Right lobe of liver (tissue), 6 donors: ENCODE results near the gene DYNC2H1. TPM values are rescaled to one million over a fixed set of nuclear protein-coding genes. Genes with fewer than 3 reads are reported as not detected.

ENCODE experiments used
- ATAC-seq, 4 donors: fragments of 200-7000 bp; cut with Tn5 transposase; one replicate each; pipeline ENCODE4 v1.9.1; 2020; ENCODE audit warnings: mild to moderate bottlenecking in 4 of 4, moderate library complexity in 4 of 4
- DNase-seq, 3 donors: peaks; one replicate each; pipeline ENCODE4 v3.0.0-alpha.2; 2020
- H3K27ac ChIP-seq, 3 donors: fragments of 200-600 bp; one replicate each; pipeline ENCODE4 v1.8.0; 2022
- H3K27me3 ChIP-seq, 2 donors: fragments of 200-600 bp; one replicate each; pipeline ENCODE4 v1.8.0; 2022
- H3K36me3 ChIP-seq, 4 donors: fragments of 200-600 bp; sonication (generic) in 1 of 4; one replicate each; pipeline versions ENCODE4 v1.5.1 to v1.8.0; 2017 to 2022; ENCODE audit warnings: control low read depth in 1 of 4
- H3K4me1 ChIP-seq, 4 donors: fragments of 200-600 bp; sonication (generic) in 1 of 4; one replicate each; pipeline versions ENCODE4 v1.5.1 to v1.8.0; 2017 to 2022; ENCODE audit warnings: control low read depth in 1 of 4
- H3K4me3 ChIP-seq, 3 donors: fragments of 200-600 bp; one replicate each; pipeline ENCODE4 v1.8.0; 2022
- H3K9me3 ChIP-seq, 4 donors: fragments of 200-600 bp; sonication (generic) in 1 of 4; one replicate each; pipeline versions ENCODE4 v1.5.1 to v1.8.0; 2017 to 2022; ENCODE audit warnings: control low read depth in 1 of 4
- POLR2A ChIP-seq: fragments of 450-650 bp; IDR thresholded peaks from one replicate; pipeline ENCODE4 v1.6.1; 2017; ENCODE audit warnings: antibody characterized with exemption, mild to moderate bottlenecking
- WGBS: methylation state at CpG from one replicate; pipeline ENCODE4 v1.1.6; 2018; ENCODE audit warnings: low coverage, low lambda C conversion rate; ENCODE audit not compliant: insufficient coverage; ENCODE audit errors: missing lambda C conversion rate; 5-methylcytosine and 5-hydroxymethylcytosine counted together
- intact Hi-C, 2 donors: fragments of 100-400 bp; cut with DNase I; formaldehyde crosslinking; loops; one replicate each; pipeline versions ENCODE4 v1.11.2 to v1.14.1; 2022
- total RNA-seq, 6 experiments: library from RNA; depleted of rRNA in 2 of 6; stranded (reverse); fragments of >200 nt in 2 of 6; fragmentation: NEBNext Ultra II Directional in 3 of 6; extraction: Animal tissue kit (Norgen Biotek cat#: 25700) in 3 of 6; gene quantifications; one replicate each; pipeline versions ENCODE4 v1.1.0 to v1.2.4, GENCODE V29; 2016 to 2023
- TF ChIP-seq, protein P1 (sequence below), 4 donors: fragments of 200-600 bp in 3 of 4; fragments of 450-650 bp in 1 of 4; IDR thresholded peaks; one replicate each; pipeline versions ENCODE4 v1.5.1 to v1.8.0; 2016 to 2022; ENCODE audit warnings: antibody characterized with exemption in 4 of 4, mild to moderate bottlenecking in 2 of 4
- donor health status: DM: no; HTN: yes; CAD: no.
- donor health status: DM: no; HTN: no; CAD: no.
- donor health status: DM: no; HTN: no; CAD: no.
- donor health status: DM: no; HTN: yes; CAD: no.
- donor health status: DM: no; HTN: yes; CAD: no.

DYNC2H1 gene
- total RNA-seq, 6 experiments from 2014 or later: 1.0 to 3.4 (median 1.5) TPM

DNA sequence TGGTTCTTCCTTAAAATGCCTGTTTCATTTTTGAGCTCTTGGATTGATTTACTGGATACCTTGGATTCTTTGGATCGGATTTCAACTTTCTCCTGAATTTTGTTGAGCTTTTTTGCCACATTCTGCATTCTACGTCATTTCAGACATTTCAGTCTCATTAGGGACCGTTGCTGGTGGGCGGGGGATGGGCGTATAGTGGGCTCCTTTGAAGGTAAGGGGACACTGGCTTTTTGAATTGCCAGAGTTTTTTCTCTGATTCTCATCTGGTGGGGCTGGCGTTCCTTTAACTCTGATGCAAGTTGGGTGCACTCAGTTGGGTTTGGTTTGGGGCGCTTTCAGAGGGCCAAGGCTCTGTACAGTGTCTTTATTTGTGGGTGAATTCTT lies 216.5 kb downstream of the DYNC2H1 start:
- Histone ChIP-seq H3K9me3 (no peaks in the 10 kb centered on the region), H3K4me1 (no peaks in the 10 kb centered on the region), H3K36me3 (no peaks in the 10 kb centered on the region), H3K27ac (no peak overlapping the region), H3K27me3 (no peaks in the 10 kb centered on the region), H3K4me3 (no peak overlapping the region)
- no peak for TF ChIP-seq POLR2A
- TF ChIP-seq, protein P1, sequence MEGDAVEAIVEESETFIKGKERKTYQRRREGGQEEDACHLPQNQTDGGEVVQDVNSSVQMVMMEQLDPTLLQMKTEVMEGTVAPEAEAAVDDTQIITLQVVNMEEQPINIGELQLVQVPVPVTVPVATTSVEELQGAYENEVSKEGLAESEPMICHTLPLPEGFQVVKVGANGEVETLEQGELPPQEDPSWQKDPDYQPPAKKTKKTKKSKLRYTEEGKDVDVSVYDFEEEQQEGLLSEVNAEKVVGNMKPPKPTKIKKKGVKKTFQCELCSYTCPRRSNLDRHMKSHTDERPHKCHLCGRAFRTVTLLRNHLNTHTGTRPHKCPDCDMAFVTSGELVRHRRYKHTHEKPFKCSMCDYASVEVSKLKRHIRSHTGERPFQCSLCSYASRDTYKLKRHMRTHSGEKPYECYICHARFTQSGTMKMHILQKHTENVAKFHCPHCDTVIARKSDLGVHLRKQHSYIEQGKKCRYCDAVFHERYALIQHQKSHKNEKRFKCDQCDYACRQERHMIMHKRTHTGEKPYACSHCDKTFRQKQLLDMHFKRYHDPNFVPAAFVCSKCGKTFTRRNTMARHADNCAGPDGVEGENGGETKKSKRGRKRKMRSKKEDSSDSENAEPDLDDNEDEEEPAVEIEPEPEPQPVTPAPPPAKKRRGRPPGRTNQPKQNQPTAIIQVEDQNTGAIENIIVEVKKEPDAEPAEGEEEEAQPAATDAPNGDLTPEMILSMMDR (IDR thresholded peaks at IDR 0.05): no peak
- intact Hi-C loops: no loop called here
- DNase-seq (peak in 1 of 3 donors; percentile 14), ATAC-seq (no peak)
- 42% methylated on average over 7 of the region's 7 CpGs for whole genome bisulfite sequencing

DNA sequence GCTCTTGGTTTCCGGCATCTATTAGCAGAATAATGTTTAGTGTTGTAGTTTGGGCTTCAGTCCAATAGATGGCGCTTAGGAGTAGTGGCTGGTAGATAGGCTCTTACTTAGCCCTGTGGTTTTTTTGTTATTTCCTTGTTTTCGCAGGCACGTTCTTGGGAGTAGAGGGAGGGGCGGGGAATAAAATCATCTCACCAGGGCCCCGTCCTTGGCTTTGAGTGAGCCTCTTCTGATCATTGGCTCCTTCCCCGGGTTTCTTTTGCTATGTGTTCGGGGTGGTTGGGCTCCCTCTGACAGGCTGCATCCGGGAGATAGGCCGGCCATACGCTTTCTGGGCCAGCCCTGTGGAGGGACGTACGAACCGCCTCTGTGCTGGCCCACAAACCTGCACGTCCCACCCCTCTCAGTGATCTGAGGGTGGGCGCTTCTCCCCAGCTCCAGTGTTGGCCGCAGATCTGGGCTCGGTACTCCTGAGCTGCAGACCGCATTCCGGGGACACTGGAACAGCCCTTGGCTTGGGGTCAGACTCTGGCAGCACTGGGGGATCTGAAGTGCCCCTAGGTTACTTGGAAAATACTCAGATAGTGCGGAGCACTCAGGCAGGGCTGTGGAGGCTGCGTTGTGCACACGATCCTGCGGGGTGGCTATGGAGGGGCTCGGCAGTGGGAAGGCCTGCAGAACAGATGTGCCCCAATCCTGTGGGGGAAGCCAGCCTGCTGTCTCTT lies 217.0 kb downstream of the DYNC2H1 start:
- peak; percentile 73 to 91 (median 76) for ATAC-seq
- TF ChIP-seq, protein P1 (IDR thresholded peaks at IDR 0.05): peak; percentile 31 to 58 (median 41)
- TF ChIP-seq POLR2A: no peak
- Histone ChIP-seq H3K9me3 (no peaks in the 10 kb centered on the region), H3K27me3 (no peaks in the 10 kb centered on the region), H3K4me1 (no peaks in the 10 kb centered on the region), H3K36me3 (no peaks in the 10 kb centered on the region), H3K27ac (no peak overlapping the region), H3K4me3 (no peak overlapping the region)
- intact Hi-C loops: no loop called here
- no peak for DNase-seq
- 26% methylated on average over 7 of the region's 25 CpGs for WGBS

DNA sequence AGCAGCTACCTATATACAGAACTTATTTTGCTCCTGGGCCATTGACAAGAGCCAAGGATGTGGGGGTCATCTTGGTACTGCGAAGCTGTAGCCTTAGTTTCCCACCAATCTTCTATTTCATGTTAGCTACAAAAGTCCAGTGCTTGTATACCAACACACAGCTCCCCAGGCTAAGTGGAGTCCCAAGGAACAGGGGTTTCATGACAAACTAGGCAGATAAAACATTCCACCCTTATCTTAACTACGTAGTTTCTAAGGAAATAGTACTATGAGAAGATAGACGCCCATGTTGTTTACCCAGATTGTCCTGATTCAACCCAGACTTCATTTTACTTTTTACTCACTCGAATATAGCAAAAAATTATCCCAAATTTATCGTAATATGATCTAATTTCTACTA lies 218.5 kb downstream of the DYNC2H1 start:
- Histone ChIP-seq H3K27ac (no peak overlapping the region), H3K4me1 (no peaks in the 10 kb centered on the region), H3K4me3 (no peak overlapping the region), H3K9me3 (no peaks in the 10 kb centered on the region), H3K36me3 (no peaks in the 10 kb centered on the region), H3K27me3 (no peaks in the 10 kb centered on the region)
- intact Hi-C loops: no loop called here
- WGBS: 75% methylated on average over 5 of the region's 5 CpGs
- ATAC-seq (no peak), DNase-seq (no peak)
- TF ChIP-seq POLR2A: no peak
- TF ChIP-seq, protein P1 (IDR thresholded peaks at IDR 0.05): no peak

DNA sequence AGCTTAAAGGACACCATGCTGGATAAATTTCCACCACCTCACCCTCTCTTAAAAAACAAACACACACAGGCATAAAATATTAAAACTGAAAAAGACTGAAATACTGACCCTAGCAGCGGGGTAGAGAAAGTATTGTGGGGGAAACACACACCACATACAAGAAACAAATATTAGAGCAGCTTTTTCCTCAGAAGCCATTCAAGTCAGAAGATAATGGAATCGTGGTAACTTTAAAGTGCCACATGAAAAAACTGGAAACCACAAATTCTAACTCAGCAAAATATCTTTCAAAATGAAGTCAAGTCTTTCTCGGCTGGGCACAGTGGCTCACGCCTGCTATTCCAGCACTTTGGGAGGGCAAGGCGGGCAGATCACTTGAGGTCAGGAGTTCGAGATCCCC lies 223.2 kb downstream of the DYNC2H1 start:
- no peak overlapping the region for H3K27ac ChIP-seq
- 53% methylated on average over 6 of the region's 6 CpGs for WGBS

More for the DNA sequence above, 223.2 kb downstream of the DYNC2H1 start:
- no peak overlapping the region for H3K4me3 ChIP-seq
- ATAC-seq (no peak), DNase-seq (no peak)
- no peaks in the 10 kb centered on the region for H3K9me3 ChIP-seq
- H3K36me3 ChIP-seq: no peaks in the 10 kb centered on the region
- H3K4me1 ChIP-seq: no peaks in the 10 kb centered on the region
- H3K27me3 ChIP-seq: no peaks in the 10 kb centered on the region
- intact Hi-C loops: no loop called here
- TF ChIP-seq POLR2A: no peak
- TF ChIP-seq, protein P1 (IDR thresholded peaks at IDR 0.05): no peak
